Left renal pelvis (tissue), 4 donors: ENCODE results near the gene FOXK1. TPM values are rescaled to one million over a fixed set of nuclear protein-coding genes. Genes with fewer than 3 reads are reported as not detected.

ENCODE experiments used
- DNase-seq, 4 donors: peaks; one replicate each; pipeline ENCODE4 v3.0.0-alpha.2; 2013; ENCODE audit warnings: low read depth in 4 of 4, low spot score in 3 of 4
- polyA plus RNA-seq, 4 donors: library from polyadenylated mRNA; unstranded; fragments of 120-200 nt; gene quantifications; one replicate each; pipeline ENCODE4 v1.2.1, GENCODE V29; 2013; ENCODE audit not compliant: insufficient read length in 4 of 4

Gene FOXK1
- polyA plus RNA-seq, 4 donors: 12.9 to 17.4 (median 15.2) TPM

GRCh38 chr7:4809091-4809591 is 127.0 kb downstream of the FOXK1 start:
- no peak for DNase-seq

GRCh38 chr7:4809666-4810065 is 127.6 kb downstream of the FOXK1 start:
- no peak for DNase-seq

- no peak for DNase-seq
These were observed 132.3 kb downstream of the FOXK1 start for GRCh38 chr7:4814433-4814832.

- DNase-seq: no peak
These were observed 133.0 kb downstream of the FOXK1 start for GRCh38 chr7:4815121-4815520.

GRCh38 chr7:4815609-4816418 is 133.7 kb downstream of the FOXK1 start:
- DNase-seq: no peak

GRCh38 chr7:4816419-4817080 is 134.5 kb downstream of the FOXK1 start:
- no peak for DNase-seq

GRCh38 chr7:4817178-4817901 is 135.2 kb downstream of the FOXK1 start:
- no peak for DNase-seq

GRCh38 chr7:4818000-4818794 is 136.1 kb downstream of the FOXK1 start:
- no peak for DNase-seq

- no peak for DNase-seq
These were observed 137.7 kb downstream of the FOXK1 start for GRCh38 chr7:4819560-4820404.

- no peak for DNase-seq
These were observed 138.4 kb downstream of the FOXK1 start for GRCh38 chr7:4820405-4820966.

Other genes with a start within 250 kb of the FOXK1 start
- gene AP5Z1, start 93.3 kb downstream of the FOXK1 start, polyA plus RNA-seq: 10 to 100 TPM; 14.1 to 32.9 (median 15.7) TPM
- under 1 TPM; 0.05 to 0.14 (median 0.11) TPM for gene PAPOLB, start 179.7 kb downstream of the FOXK1 start, polyA plus RNA-seq
- gene RADIL, start 201.4 kb downstream of the FOXK1 start, polyA plus RNA-seq: 1 to 10 TPM; 1.4 to 4.0 (median 2.9) TPM